NCI-H1417 (cell line): ENCODE results near the gene OR4X2.
"Not testable (repeated sequence)": the region's sequence is repeated elsewhere in the genome, so short reads cannot be mapped to it uniquely, and the experiment has no call there.

Source experiments
- DNase-seq, 3 experiments: peaks; one replicate each; lab custom pipeline; 2025; lab: John Stamatoyannopoulos, UW

OR4X2 gene, protein sequence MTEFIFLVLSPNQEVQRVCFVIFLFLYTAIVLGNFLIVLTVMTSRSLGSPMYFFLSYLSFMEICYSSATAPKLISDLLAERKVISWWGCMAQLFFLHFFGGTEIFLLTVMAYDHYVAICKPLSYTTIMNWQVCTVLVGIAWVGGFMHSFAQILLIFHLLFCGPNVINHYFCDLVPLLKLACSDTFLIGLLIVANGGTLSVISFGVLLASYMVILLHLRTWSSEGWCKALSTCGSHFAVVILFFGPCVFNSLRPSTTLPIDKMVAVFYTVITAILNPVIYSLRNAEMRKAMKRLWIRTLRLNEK

DNA sequence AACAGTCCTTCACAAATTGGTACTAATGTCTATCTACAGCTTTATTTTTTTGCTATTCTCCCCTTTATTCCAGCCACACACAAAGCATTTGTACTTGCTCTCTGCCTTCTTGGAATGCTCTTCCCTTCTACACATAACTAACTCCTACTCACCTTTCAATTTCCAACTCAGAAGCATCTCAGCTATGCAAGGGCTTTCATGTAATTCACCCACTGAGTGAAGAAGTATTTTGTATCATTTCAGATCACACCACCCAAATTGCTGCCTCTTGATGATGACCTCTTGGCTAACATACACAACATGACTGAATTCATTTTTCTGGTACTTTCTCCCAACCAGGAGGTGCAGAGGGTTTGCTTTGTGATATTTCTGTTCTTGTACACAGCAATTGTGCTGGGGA, at the start of gene OR4X2:
Gene OR4X2, plus strand, starts transcription at position 301 of the 400 bp plus-strand sequence. Its CDS starts 0 bp downstream, at position 301.
- no peak for DNase-seq

GRCh38 chr11:48207881-48208280, 37.0 kb upstream of the OR4X2 start:
- DNase-seq: no peak

GRCh38 chr11:48210052-48210451, 34.9 kb upstream of the OR4X2 start:
- no peak for DNase-seq

DNA sequence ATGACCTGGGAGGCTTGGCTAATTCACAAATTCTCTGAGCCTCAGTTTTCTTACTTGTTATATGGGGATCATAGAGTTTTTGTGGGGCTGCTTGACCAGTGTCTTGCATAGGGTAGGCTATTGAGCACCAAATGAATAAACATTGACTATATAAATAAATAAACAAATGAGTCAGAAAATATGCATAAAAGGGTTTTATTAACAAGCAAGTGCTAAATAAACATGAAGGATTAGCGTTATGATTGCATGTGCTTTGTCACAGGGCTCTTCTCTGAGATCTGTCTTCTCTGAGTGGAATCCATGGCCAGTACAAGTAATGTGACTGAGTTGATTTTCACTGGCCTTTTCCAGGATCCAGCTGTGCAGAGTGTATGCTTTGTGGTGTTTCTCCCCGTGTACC, 28.4 kb upstream of the OR4X2 start, which contains the start of gene OR4B1:
Gene OR4B1, plus strand, starts transcription at position 301 of the 400 bp plus-strand sequence. Its CDS starts 0 bp downstream, at position 301.
- DNase-seq: no peak

GRCh38 chr11:48228761-48229160, 16.1 kb upstream of the OR4X2 start:
- DNase-seq: no peak

- not testable (repeated sequence) for DNase-seq
Observed at GRCh38 chr11:48230057-48230456, 14.8 kb upstream of the OR4X2 start.

- DNase-seq: no peak
Observed at GRCh38 chr11:48237727-48238126, 7.2 kb upstream of the OR4X2 start.

DNA sequence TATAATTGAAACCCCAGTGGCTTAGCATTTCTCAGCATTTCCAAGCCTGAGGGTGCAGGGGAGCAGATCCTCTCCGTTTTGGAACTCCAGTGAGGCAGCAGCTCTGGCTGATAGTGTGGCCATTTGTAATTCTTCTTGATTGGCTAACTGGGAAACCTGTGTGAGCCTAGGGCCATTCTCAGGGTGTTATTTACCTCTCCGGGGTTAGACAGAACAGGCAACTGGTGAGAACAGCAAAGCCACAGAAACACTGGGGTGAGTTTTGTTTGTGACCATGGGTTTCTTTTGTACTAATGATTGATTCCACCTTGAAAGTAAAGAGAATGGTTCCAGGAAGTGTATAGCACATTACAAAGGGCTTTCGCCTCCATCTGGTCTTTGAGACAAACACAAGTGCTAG, 2.4 kb upstream of the OR4X2 start:
- DNase-seq: no peak

DNA sequence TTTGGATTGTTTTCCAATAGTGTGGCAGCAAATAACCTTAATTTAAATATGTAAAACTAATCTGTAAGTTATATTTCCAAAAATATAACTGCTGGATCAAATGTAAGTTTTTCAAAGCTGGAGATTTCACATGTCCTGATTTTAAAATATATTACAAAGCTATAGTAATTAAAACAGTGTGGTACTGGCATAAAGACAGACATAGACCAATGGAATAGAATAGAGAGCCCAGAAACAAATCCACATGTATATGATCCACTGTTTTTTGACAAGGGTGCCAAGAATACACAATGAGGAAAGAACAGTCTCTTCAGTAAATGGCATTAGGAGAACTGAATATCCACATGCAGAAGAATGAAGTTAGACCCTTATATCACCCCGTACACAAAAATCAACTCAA, 4.0 kb downstream of the OR4X2 start:
- DNase-seq: no peak

DNA sequence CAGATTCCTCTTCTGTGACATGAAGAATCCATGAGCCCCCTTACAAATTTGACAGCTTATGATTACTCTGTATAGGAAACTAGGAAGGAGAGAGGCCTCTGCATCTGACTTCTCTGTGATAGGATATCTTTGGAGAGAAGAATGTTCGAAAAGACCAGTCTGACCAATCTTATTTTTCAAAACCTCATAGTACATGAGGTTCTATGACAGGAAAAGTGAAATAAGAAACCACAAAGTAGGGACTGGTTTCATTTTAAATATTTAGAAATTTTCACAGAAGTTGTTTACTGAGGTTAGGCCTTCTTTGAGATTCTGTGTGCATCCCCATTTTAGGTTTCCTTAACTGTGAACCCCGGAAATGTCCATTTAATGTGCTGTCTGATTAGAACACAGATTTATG, 16.7 kb downstream of the OR4X2 start:
- DNase-seq: no peak

GRCh38 chr11:48263423-48263911, 18.6 kb downstream of the OR4X2 start, which contains the start of gene OR4X1:
OR4X1 (plus strand) TSS chr11:48263861; CDS start chr11:48263861, 0 bp downstream.
- DNase-seq: no peak

GRCh38 chr11:48270621-48271020, 25.7 kb downstream of the OR4X2 start:
- no peak for DNase-seq

DNA sequence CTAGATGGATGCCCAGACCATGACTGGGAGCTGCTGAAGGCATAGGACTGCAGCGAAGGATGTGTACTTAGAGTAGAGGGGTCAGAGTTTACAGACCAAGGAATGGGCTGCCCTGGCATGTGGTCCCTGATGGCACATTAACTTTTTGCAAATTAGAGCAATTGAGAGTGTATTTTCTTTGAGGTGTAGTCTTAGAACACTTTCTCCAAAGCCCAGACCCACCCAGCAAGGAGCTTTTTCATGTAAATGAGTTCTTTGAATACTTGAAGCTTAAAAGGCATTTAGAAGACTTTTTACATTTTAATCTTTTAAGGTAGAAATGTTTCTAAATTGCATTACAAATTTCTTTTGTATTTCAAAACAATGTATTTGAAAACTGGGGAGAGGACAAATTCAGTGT, 27.7 kb downstream of the OR4X2 start:
- no peak for DNase-seq
